K562 (cell line): ENCODE measurements around the gene PRM1. TPM values are rescaled to one million over a fixed set of nuclear protein-coding genes. Genes with fewer than 3 reads are reported as not detected.

Source experiments
- ATAC-seq: fragments of 200-7000 bp; cut with Tn5 transposase; 3 replicates; pipeline ENCODE4 v1.9.1; 2020; ENCODE audit warnings: moderate library complexity
- BruUV-seq: library from RNA; stranded (reverse); fragments of 400-500 nt; replicated peaks from 2 replicates; lab custom pipeline; 2021; lab: Mats Ljungman, UMichigan
- CTCF ChIA-PET: fragments of 300-600 bp; formaldehyde crosslinking; extraction: SDS; loops from one replicate; lab custom pipeline; 2021; ENCODE audit warnings: low intra/inter-chr PET ratio; lab: Yijun Ruan, JAX
- POLR2A ChIA-PET: fragments of 300-600, 350-650 bp; sonication (Branson Sonifier 250); formaldehyde crosslinking; extraction: SDS; loops from one replicate; lab custom pipeline; 2021; ENCODE audit warnings: antibody characterized with exemption, inconsistent platforms; lab: Yijun Ruan, JAX
- DNase-seq, 4 experiments: peaks; one replicate each; pipeline versions ENCODE4 v3.0.0 to v3.0.0-alpha.2; 2011 to 2018; ENCODE audit warnings: low spot score in 3 of 4, mixed read lengths in 3 of 4; ENCODE audit errors: extremely low read depth in 1 of 4
- FAIRE-seq: peaks from 2 replicates; lab custom pipeline; 2011; peaks lifted over from hg19 to GRCh38; lab: Jason Lieb, UNC
- H2AFZ ChIP-seq: 2 replicates; pipeline ENCODE4 v1.6.0; 2011; ENCODE audit warnings: low read depth, low read length, control low read depth, inconsistent platforms
- H3K27ac ChIP-seq: fragments of 200-600 bp; 3 replicates; pipeline ENCODE4 v1.8.0; 2011; ENCODE audit warnings: low read depth, mild to moderate bottlenecking, control low read depth, inconsistent platforms, low read length, moderate library complexity, mixed read lengths; ENCODE audit errors: extremely low read depth
- H3K27me3 ChIP-seq, 2 experiments: fragments of 300-600 bp in 1 of 2; 2 replicates in 1 of 2; 3 replicates in 1 of 2; pipeline versions ENCODE4 v1.6.0 to v1.8.0; 2011; ENCODE audit warnings: inconsistent platforms in 2 of 2, low read length in 2 of 2, mild to moderate bottlenecking in 1 of 2, mixed read lengths in 1 of 2, moderate library complexity in 1 of 2; ENCODE audit not compliant: control insufficient read depth in 2 of 2, insufficient read depth in 2 of 2
- H3K36me3 ChIP-seq: fragments of 300-600 bp; 3 replicates; pipeline ENCODE4 v1.8.0; 2011; ENCODE audit warnings: mild to moderate bottlenecking, low read length, inconsistent platforms; ENCODE audit not compliant: control insufficient read depth, insufficient read depth
- H3K4me1 ChIP-seq, 2 experiments: fragments of 200-600 bp in 1 of 2; replicated peaks in 1 of 2; 2 replicates in 1 of 2; 3 replicates in 1 of 2; pipeline versions ENCODE4 v1.5.1 to v1.8.0; 2011; ENCODE audit warnings: inconsistent platforms in 2 of 2, low read length in 2 of 2, mild to moderate bottlenecking in 1 of 2, mixed read lengths in 1 of 2, moderate library complexity in 1 of 2; ENCODE audit not compliant: control insufficient read depth in 2 of 2, insufficient read depth in 2 of 2
- H3K4me2 ChIP-seq: 2 replicates; pipeline ENCODE4 v1.6.1; 2011; ENCODE audit warnings: low read length, control low read depth, inconsistent platforms, mixed read lengths; ENCODE audit not compliant: insufficient read depth
- H3K4me3 ChIP-seq: fragments of 200-600 bp; sonication (generic), shearing (Covaris generic); 2 replicates; pipeline ENCODE4 v1.5.1; 2016; ENCODE audit warnings: control low read depth, inconsistent platforms
- H3K79me2 ChIP-seq: fragments of 200-600 bp; 3 replicates; pipeline ENCODE4 v1.8.0; 2011; ENCODE audit warnings: low read length, inconsistent platforms; ENCODE audit not compliant: control insufficient read depth, insufficient read depth
- H3K9ac ChIP-seq, 2 experiments: 2 replicates each; pipeline versions ENCODE4 v1.6.0 to v1.6.1; 2011; ENCODE audit warnings: low read depth in 2 of 2, low read length in 2 of 2, control low read depth in 1 of 2, inconsistent platforms in 1 of 2, mild to moderate bottlenecking in 1 of 2, mixed read lengths in 1 of 2; ENCODE audit not compliant: insufficient read depth in 1 of 2
- H3K9me1 ChIP-seq: one replicate; pipeline ENCODE4 v1.6.0; 2011; ENCODE audit warnings: inconsistent platforms, mild to moderate bottlenecking, low read length, moderate library complexity; ENCODE audit not compliant: control insufficient read depth, insufficient read depth
- H3K9me3 ChIP-seq: replicated peaks from 2 replicates; pipeline ENCODE4 v1.5.1; 2011; ENCODE audit warnings: low read depth, low read length, inconsistent platforms; ENCODE audit not compliant: control insufficient read depth, insufficient read depth
- H4K20me1 ChIP-seq: replicated peaks from 2 replicates; pipeline ENCODE4 v1.6.1; 2011; ENCODE audit warnings: low read length, inconsistent platforms, mixed read lengths; ENCODE audit not compliant: control insufficient read depth, insufficient read depth
- BCOR ChIP-seq: fragments of 450-650 bp; IDR thresholded peaks from 2 replicates; pipeline ENCODE4 v1.6.1; 2016
- CTBP1 ChIP-seq: fragments of 450-650 bp; IDR thresholded peaks from 2 replicates; pipeline ENCODE4 v1.6.1; 2016; ENCODE audit warnings: borderline replicate concordance
- CUX1 ChIP-seq: fragments of 200-800 bp; sonication (Bioruptor generic); IDR thresholded peaks from 2 replicates; pipeline ENCODE4 v1.6.1; 2016; ENCODE audit warnings: missing genetic modification characterization, missing compliant biosample characterization
- HDAC1 ChIP-seq, 2 experiments: fragments of 450-650 bp; IDR thresholded peaks; 2 replicates each; pipeline ENCODE4 v1.6.1; 2016 to 2017; ENCODE audit warnings: inconsistent platforms in 1 of 2, mild to moderate bottlenecking in 1 of 2, moderate library complexity in 1 of 2
- MYBL2 ChIP-seq, 2 experiments: fragments of 450-650 bp in 1 of 2; sonication (generic) in 1 of 2; formaldehyde crosslinking in 1 of 2; IDR thresholded peaks; 2 replicates each; pipeline versions ENCODE4 v1.6.1 to v1.8.1; 2017 to 2022; ENCODE audit warnings: borderline replicate concordance in 1 of 2, inconsistent platforms in 1 of 2, low read depth in 1 of 2, mild to moderate bottlenecking in 1 of 2, missing genetic modification reagents in 1 of 2, moderate library complexity in 1 of 2
- RCOR1 ChIP-seq, 2 experiments: IDR thresholded peaks; 2 replicates each; pipeline ENCODE4 v1.6.1; 2012; ENCODE audit warnings: low read depth in 2 of 2, low read length in 2 of 2, borderline replicate concordance in 1 of 2, improper control_type of control experiment in 1 of 2
- RFX1 ChIP-seq: fragments of 450-650 bp; IDR thresholded peaks from 2 replicates; pipeline ENCODE4 v1.6.1; 2016; ENCODE audit warnings: mild to moderate bottlenecking, moderate library complexity
- SAFB ChIP-seq: fragments of 200-400 bp; formaldehyde crosslinking; IDR thresholded peaks from 2 replicates; pipeline ENCODE4 v1.6.1; 2017; ENCODE audit warnings: low read depth, low read length, borderline replicate concordance
- SMAD4 ChIP-seq: fragments of 250-450 bp; sonication (Bioruptor Pico); conservative IDR thresholded peaks from 2 replicates; pipeline ENCODE4 v1.8.0; 2021; ENCODE audit warnings: inconsistent platforms, mild to moderate bottlenecking, moderate library complexity
- SP2 ChIP-seq: IDR thresholded peaks from 2 replicates; pipeline ENCODE4 v1.6.1; 2011; ENCODE audit warnings: mild to moderate bottlenecking, low read depth, low read length, moderate library complexity; ENCODE audit not compliant: poor library complexity, severe bottlenecking; ENCODE audit errors: extremely low read depth
- SPI1 ChIP-seq: IDR thresholded peaks from 2 replicates; pipeline ENCODE4 v1.6.1; 2011; ENCODE audit warnings: low read depth, low read length, control low read depth, borderline replicate concordance
- TBP ChIP-seq: optimal IDR thresholded peaks from 2 replicates; pipeline ENCODE3; 2011; ENCODE audit warnings: low read depth, low read length, improper control_type of control experiment
- WGBS: fragments of 100-300 bp; shearing (Covaris generic); methylation state at CpG from one replicate; pipeline ENCODE4 v1.1.6; 2016; ENCODE audit warnings: low coverage, mixed read lengths; ENCODE audit not compliant: insufficient coverage; ENCODE audit errors: missing lambda C conversion rate; 5-methylcytosine and 5-hydroxymethylcytosine counted together
- in situ Hi-C: fragments of 300-500 bp; cut with MboI; formaldehyde crosslinking; loops from 4 replicates; pipeline ENCODE4 v1.15.0; 2018; ENCODE audit warnings: inconsistent platforms, mixed read lengths
- intact Hi-C: fragments of 100-400 bp; cut with micrococcal nuclease; formaldehyde crosslinking; loops from 2 replicates; pipeline ENCODE4 v1.14.2; 2022
- polyA plus RNA-seq, 8 experiments: library from polyadenylated mRNA; depleted of rRNA in 4 of 8; stranded (reverse) in 5 of 8; unstranded in 3 of 8; fragments of >200 nt; fragmentation: Nextera tagmentation in 2 of 8; fragmentation: Illumina TruSeq in 1 of 8; extraction: Ambion mirVana in 2 of 8; extraction: Trizol in 1 of 8; gene quantifications; 2 replicates each; pipeline versions ENCODE4 v1.2.1 to v1.2.3, GENCODE V29; 2011 to 2014; ENCODE audit warnings: inconsistent platforms in 1 of 8, missing spikeins in 1 of 8
- total RNA-seq, 7 experiments: library from RNA; depleted of rRNA in 6 of 7; stranded (reverse); fragments of >200 nt in 6 of 7; fragmentation: Illumina TruSeq in 2 of 7; extraction: Trizol in 2 of 7; gene quantifications; 2 replicates each; pipeline versions ENCODE4 v1.2.1 to v1.2.3, GENCODE V29; 2011 to 2021; ENCODE audit warnings: low replicate concordance in 1 of 7
- TF ChIP-seq, protein P1 (sequence below): fragments of 450-650 bp; formaldehyde crosslinking; IDR thresholded peaks from 2 replicates; pipeline ENCODE4 v1.4.0; 2022; ENCODE audit warnings: mild to moderate bottlenecking, moderate library complexity

PRM1 gene
- total and polyA plus RNA-seq, 9 of the 15 experiments (the other 6 are each of a cell fraction or from before 2014, with no cell fraction given), result not detected

GRCh38 chr16:11233727-11234376 is 47.3 kb downstream of the PRM1 start:
- 14% methylated on average over 7 of the region's 8 CpGs for WGBS
- CTCF ChIA-PET, result no interaction called here
- in situ Hi-C loops (no loop called here), intact Hi-C loops (loop anchor here (1.0 kb wide), 2 partner anchors 10 to 262 kb away; no protein-coding TSS in a partner anchor)
- peak overlapping the region in 1 of 2 experiments; percentile 82; a peak in 2 of 4 replicates for H3K9ac ChIP-seq
- no peaks in the 10 kb centered on the region for H4K20me1 ChIP-seq
- H3K4me2 ChIP-seq, result peak overlapping the region; percentile 73; the same call in 1 of the 2 replicates
- no peaks in the 10 kb centered on the region for H3K27me3 ChIP-seq
- H3K4me3 ChIP-seq, result no peak overlapping the region
- no peaks in the 10 kb centered on the region for H3K9me3 ChIP-seq
- POLR2A ChIA-PET, result interaction anchor here (0.7 to 2.5 kb wide), 2 partner anchors 20 to 442 kb away, joined by 3 to 8 read pairs; no protein-coding TSS in a partner anchor
- DNase-seq (peak; percentile 55 to 73 (median 62)), FAIRE-seq (no peak), ATAC-seq (peak; percentile 15; the same call in 1 of the 3 replicates)
- peaks cover 46 to 55% of the 10 kb centered on the region in 2 experiments for H3K4me1 ChIP-seq
- H3K36me3 ChIP-seq, result no peaks in the 10 kb centered on the region
- H3K9me1 ChIP-seq, result no peaks in the 10 kb centered on the region
- H3K27ac ChIP-seq, result peak overlapping the region; percentile 95
- peaks cover 2% of the 10 kb centered on the region; the same call in 2 of the 3 replicates for H3K79me2 ChIP-seq
- BruUV-seq, result no TSS peak
- no peak overlapping the region for H2AFZ ChIP-seq
- TF ChIP-seq CTBP1 (peak; percentile 73; the same call in 1 of the 2 replicates), HDAC1 (IDR thresholded peaks at IDR 0.05) (no peak), BCOR (peak; percentile 15; the same call in 1 of the 2 replicates), SP2 (no peak), TBP (no peak), RFX1 (no peak), SAFB (no peak), SMAD4 (CRISPR knock-in tag) (no peak), MYBL2 (IDR thresholded peaks at IDR 0.05; ENCODE audit: low read depth) (no peak), MYBL2 (CRISPR knock-in tag; IDR thresholded peaks at IDR 0.05; ENCODE audit: borderline replicate concordance) (no peak), SPI1 (peak; percentile 67; the same call in 1 of the 2 replicates), RCOR1 (IDR thresholded peaks at IDR 0.05; ENCODE audit: borderline replicate concordance in 1 of 2, low read depth in 2 of 2, low read length in 2 of 2) (0 out of 4 replicates have a peak, but pooled peaks of 1 of the 2 experiments have one; percentile 4), CUX1 (CRISPR knock-in tag) (no peak)
- TF ChIP-seq, protein P1, sequence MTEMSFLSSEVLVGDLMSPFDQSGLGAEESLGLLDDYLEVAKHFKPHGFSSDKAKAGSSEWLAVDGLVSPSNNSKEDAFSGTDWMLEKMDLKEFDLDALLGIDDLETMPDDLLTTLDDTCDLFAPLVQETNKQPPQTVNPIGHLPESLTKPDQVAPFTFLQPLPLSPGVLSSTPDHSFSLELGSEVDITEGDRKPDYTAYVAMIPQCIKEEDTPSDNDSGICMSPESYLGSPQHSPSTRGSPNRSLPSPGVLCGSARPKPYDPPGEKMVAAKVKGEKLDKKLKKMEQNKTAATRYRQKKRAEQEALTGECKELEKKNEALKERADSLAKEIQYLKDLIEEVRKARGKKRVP (CRISPR knock-in tag), result no peak
